GM21529 (cell line): ENCODE results near the gene NT5C3A.
A peak's percentile ranks its signal among the peaks of the same experiment; 100 is the strongest.
"Not testable (repeated sequence)": the region's sequence is repeated elsewhere in the genome, so short reads cannot be mapped to it uniquely, and the experiment has no call there.

Experiments used
- ATAC-seq: cut with Tn5 transposase; IDR thresholded peaks from one replicate; pipeline ENCODE4 v1.9.1; 2021; ENCODE audit not compliant: unreplicated experiment

Gene NT5C3A

GRCh38 chr7:33062023-33062781 lies at the start of gene NT5C3A:
TSS of gene NT5C3A (minus strand) at chr7:33062776. CDS start at chr7:33062705, 71 bp downstream.
- ATAC-seq = peak; percentile 13

- no peak for ATAC-seq
Measured at GRCh38 chr7:33111614-33112013, 49.0 kb upstream of the NT5C3A start.

GRCh38 chr7:33109758-33110238 lies 47.2 kb upstream of the NT5C3A start:
- ATAC-seq = no peak

- peak; percentile 85 for ATAC-seq
Measured at GRCh38 chr7:33109005-33109757, 46.6 kb upstream of the NT5C3A start, which contains the start of gene RP9. TSS of gene RP9 (minus strand) at chr7:33109404. CDS start at chr7:33109372, 32 bp downstream.

- peak; percentile 13 for ATAC-seq
Measured at GRCh38 chr7:33108554-33109004, 46.0 kb upstream of the NT5C3A start.

GRCh38 chr7:33107136-33108066 lies 44.8 kb upstream of the NT5C3A start:
- peak; percentile 49 for ATAC-seq

- no peak for ATAC-seq
Measured at GRCh38 chr7:33101906-33102305, 39.3 kb upstream of the NT5C3A start.

GRCh38 chr7:33100770-33101169 lies 38.2 kb upstream of the NT5C3A start:
- ATAC-seq = no peak

- ATAC-seq = no peak
Measured at GRCh38 chr7:33099154-33099940, 36.8 kb upstream of the NT5C3A start.

- ATAC-seq = not testable (repeated sequence)
Measured at GRCh38 chr7:33094745-33095275, 32.2 kb upstream of the NT5C3A start.

GRCh38 chr7:33093266-33093665 lies 30.7 kb upstream of the NT5C3A start:
- ATAC-seq = no peak

GRCh38 chr7:33091641-33092191 lies 29.1 kb upstream of the NT5C3A start:
- no peak for ATAC-seq

- ATAC-seq = no peak
Measured at GRCh38 chr7:33091111-33091531, 28.5 kb upstream of the NT5C3A start.

- ATAC-seq = no peak
Measured at GRCh38 chr7:33089142-33089541, 26.6 kb upstream of the NT5C3A start.

GRCh38 chr7:33087858-33088257 lies 25.3 kb upstream of the NT5C3A start:
- no peak for ATAC-seq

GRCh38 chr7:33087356-33087755 lies 24.8 kb upstream of the NT5C3A start:
- no peak for ATAC-seq

GRCh38 chr7:33079763-33080690 lies 17.5 kb upstream of the NT5C3A start:
- no peak for ATAC-seq

GRCh38 chr7:33079096-33079495 lies 16.5 kb upstream of the NT5C3A start:
- no peak for ATAC-seq
